HEK293 (cell line): ENCODE measurements around the gene USHBP1.

Experiments used
- CTCF ChIA-PET: fragments of 350-600 bp; formaldehyde crosslinking; extraction: SDS; loops from one replicate; lab custom pipeline; 2021; ENCODE audit warnings: antibody characterized with exemption; lab: Yijun Ruan, JAX
- POLR2A ChIA-PET: fragments of 300-600 bp; formaldehyde crosslinking; extraction: SDS; loops from one replicate; lab custom pipeline; 2020; ENCODE audit warnings: antibody characterized with exemption, inconsistent platforms; lab: Yijun Ruan, JAX
- H3K27ac ChIP-seq: fragments of 200-500 bp; sonication (Bioruptor generic); 2 replicates; pipeline ENCODE4 v1.5.1; 2014; ENCODE audit warnings: low read depth, low read length, control low read depth, inconsistent platforms; ENCODE audit errors: extremely low read depth
- H3K36me3 ChIP-seq, 2 experiments: fragments of 200-500 bp in 1 of 2; sonication (Bioruptor generic) in 1 of 2; 1 replicate in 1 of 2; 2 replicates in 1 of 2; pipeline ENCODE4 v1.5.1; 2014 to 2017; ENCODE audit warnings: inconsistent platforms in 2 of 2, low read length in 2 of 2; ENCODE audit not compliant: control insufficient read depth in 2 of 2, insufficient read depth in 1 of 2
- H3K4me1 ChIP-seq: fragments of 200-500 bp; sonication (Bioruptor generic); 2 replicates; pipeline ENCODE4 v1.5.1; 2014; ENCODE audit warnings: mild to moderate bottlenecking, low read length, inconsistent platforms; ENCODE audit not compliant: control insufficient read depth, insufficient read depth
- H3K4me3 ChIP-seq: 2 replicates; pipeline ENCODE4 v1.5.1; 2011; ENCODE audit warnings: low read depth, mild to moderate bottlenecking, control low read depth, low read length, moderate library complexity
- H3K9me3 ChIP-seq: fragments of 200-500 bp; sonication (Bioruptor generic); 2 replicates; pipeline ENCODE4 v1.5.1; 2014; ENCODE audit warnings: low read depth, low read length, inconsistent platforms; ENCODE audit not compliant: control insufficient read depth, insufficient read depth
- AEBP2 ChIP-seq: fragments of 450-650 bp; formaldehyde crosslinking; IDR thresholded peaks from 2 replicates; pipeline ENCODE4 v1.5.1; 2016; ENCODE audit warnings: missing biosample characterization, missing genetic modification characterization, borderline replicate concordance
- IKZF3 ChIP-seq: fragments of 450-650 bp; IDR thresholded peaks from 2 replicates; pipeline ENCODE4 v1.5.0; 2018; ENCODE audit warnings: missing biosample characterization, mild to moderate bottlenecking, missing genetic modification characterization, moderate library complexity
- KLF8 ChIP-seq: fragments of 450-650 bp; formaldehyde crosslinking; IDR thresholded peaks from 2 replicates; pipeline ENCODE4 v1.5.1; 2016; ENCODE audit warnings: missing biosample characterization, missing genetic modification characterization
- KLF9 ChIP-seq: fragments of 450-650 bp; formaldehyde crosslinking; IDR thresholded peaks from 2 replicates; pipeline ENCODE4 v1.5.1; 2016; ENCODE audit warnings: missing biosample characterization, missing genetic modification characterization, low read depth
- PBX3 ChIP-seq: sonication (generic); formaldehyde crosslinking; IDR thresholded peaks from 2 replicates; pipeline ENCODE4 v1.8.1; 2022; ENCODE audit warnings: mild to moderate bottlenecking, moderate library complexity, missing genetic modification reagents
- REST ChIP-seq: fragments of 450-650 bp; formaldehyde crosslinking; IDR thresholded peaks from 2 replicates; pipeline ENCODE4 v1.5.1; 2016; ENCODE audit warnings: missing biosample characterization, missing genetic modification characterization
- ZBTB11 ChIP-seq: fragments of 450-650 bp; formaldehyde crosslinking; conservative IDR thresholded peaks from 2 replicates; pipeline ENCODE4 v1.5.1; 2016; ENCODE audit warnings: low read depth, missing biosample characterization, missing genetic modification characterization
- ZNF292 ChIP-seq: fragments of 450-650 bp; formaldehyde crosslinking; IDR thresholded peaks from 2 replicates; pipeline ENCODE4 v1.5.1; 2016; ENCODE audit warnings: low read depth, missing biosample characterization, missing genetic modification characterization, borderline replicate concordance
- ZNF324 ChIP-seq: fragments of 450-650 bp; formaldehyde crosslinking; IDR thresholded peaks from 2 replicates; pipeline ENCODE4 v1.5.1; 2016; ENCODE audit warnings: missing biosample characterization, missing genetic modification characterization
- ZNF362 ChIP-seq: fragments of 450-650 bp; formaldehyde crosslinking; IDR thresholded peaks from 2 replicates; pipeline ENCODE4 v1.5.1; 2016; ENCODE audit warnings: missing biosample characterization, missing genetic modification characterization
- ZNF391 ChIP-seq: fragments of 450-650 bp; formaldehyde crosslinking; IDR thresholded peaks from 2 replicates; pipeline ENCODE4 v1.5.1; 2016; ENCODE audit warnings: low read depth, missing biosample characterization, missing genetic modification characterization, borderline replicate concordance
- ZNF404 ChIP-seq: fragments of 450-650 bp; formaldehyde crosslinking; IDR thresholded peaks from 2 replicates; pipeline ENCODE4 v1.5.1; 2017; ENCODE audit warnings: missing biosample characterization, missing genetic modification characterization
- ZNF423 ChIP-seq: fragments of 450-650 bp; formaldehyde crosslinking; IDR thresholded peaks from 2 replicates; pipeline ENCODE4 v1.5.1; 2016; ENCODE audit warnings: missing biosample characterization, missing genetic modification characterization
- ZNF426 ChIP-seq: fragments of 450-650 bp; formaldehyde crosslinking; IDR thresholded peaks from 2 replicates; pipeline ENCODE4 v1.5.1; 2017; ENCODE audit warnings: missing biosample characterization, missing genetic modification characterization, mild to moderate bottlenecking, inconsistent platforms, moderate library complexity
- ZNF548 ChIP-seq: fragments of 450-650 bp; formaldehyde crosslinking; IDR thresholded peaks from 2 replicates; pipeline ENCODE4 v1.5.1; 2016; ENCODE audit warnings: missing biosample characterization, missing genetic modification characterization
- ZNF549 ChIP-seq: fragments of 450-650 bp; IDR thresholded peaks from 2 replicates; pipeline ENCODE4 v1.5.1; 2018; ENCODE audit warnings: missing biosample characterization, missing genetic modification characterization, mild to moderate bottlenecking, inconsistent platforms, moderate library complexity
- ZNF560 ChIP-seq: fragments of 450-650 bp; formaldehyde crosslinking; IDR thresholded peaks from 2 replicates; pipeline ENCODE4 v1.5.1; 2017; ENCODE audit warnings: missing biosample characterization, missing genetic modification characterization, borderline replicate concordance
- ZNF660 ChIP-seq: fragments of 450-650 bp; IDR thresholded peaks from 2 replicates; pipeline ENCODE4 v1.5.1; 2018; ENCODE audit warnings: missing biosample characterization, mild to moderate bottlenecking, missing genetic modification characterization
- ZNF777 ChIP-seq: fragments of 450-650 bp; formaldehyde crosslinking; IDR thresholded peaks from 2 replicates; pipeline ENCODE4 v1.5.1; 2017; ENCODE audit warnings: missing biosample characterization, missing genetic modification characterization, borderline replicate concordance

USHBP1 gene

GRCh38 chr19:17268754-17269153, 4.2 kb upstream of the USHBP1 start (continued):
- no peak for TF ChIP-seq ZBTB11
- TF ChIP-seq, all 188 proteins: peak for 0

- CTCF ChIA-PET = interaction anchor here (0.5 to 5.5 kb wide), 10 partner anchors 9 to 610 kb away, joined by 3 to 37 read pairs (median 5); partner anchors contain the start of genes ANKLE1, HAUS8 and MYO9B
- H3K4me3 ChIP-seq = peak within 1 kb of the TSS; percentile 73
- H3K9me3 ChIP-seq = no peaks in the 10 kb centered on the region
- POLR2A ChIA-PET = interaction anchor here (0.5 to 2.5 kb wide), 22 partner anchors 9 to 665 kb away, joined by 3 to 23 read pairs (median 4); partner anchors contain the start of genes ABHD8, ANKLE1, CCDC124 and DDA1
- H3K36me3 ChIP-seq = peaks cover 13 to 23% of the 10 kb centered on the region in 2 experiments; a peak in 2 of 3 replicates
- peak within 1 kb of the TSS; percentile 62 for H3K27ac ChIP-seq
- H3K4me1 ChIP-seq = no peaks in the 10 kb centered on the region
- TF ChIP-seq ZNF560 (no peak), ZNF423 (no peak), PBX3 (CRISPR knock-in tag) (no peak), ZNF362 (tag by site-specific recombination) (no peak), ZNF549 (tag by site-specific recombination) (no peak), ZNF292 (tag by site-specific recombination) (no peak), ZNF324 (no peak), AEBP2 (tag by site-specific recombination) (no peak), ZNF391 (tag by site-specific recombination) (no peak), ZNF548 (no peak), ZNF777 (tag by site-specific recombination) (peak; percentile 24; the same call in 1 of the 2 replicates), ZNF426 (tag by site-specific recombination) (no peak), ZBTB11 (peak; percentile 77), ZNF404 (tag by site-specific recombination) (no peak), KLF9 (peak; percentile 77), REST (0 out of 2 replicates have a peak, but pooled peaks have one; percentile 16), KLF8 (tag by site-specific recombination) (0 out of 2 replicates have a peak, but pooled peaks have one; percentile 16), ZNF660 (tag by site-specific recombination) (no peak; the same call in 1 of the 2 replicates), IKZF3 (tag by site-specific recombination) (peak; percentile 38; the same call in 1 of the 2 replicates)
Observed at GRCh38 chr19:17266975-17267788, 2.6 kb upstream of the USHBP1 start, which contains the start of gene BABAM1. Gene BABAM1 (plus strand): TSS chr19:17267443. CDS start chr19:17268807, 1,364 bp downstream.
